ENCODE results near the gene WDR62. TPM values are rescaled to one million over a fixed set of nuclear protein-coding genes. Genes with fewer than 3 reads are reported as not detected.

WDR62 gene
- total and polyA plus RNA-seq, 2 of the 8 experiments (the other 6 are each of a cell fraction or from before 2014, with no cell fraction given) = 28.2 to 39.5 TPM

GRCh38 chr19:36023432-36023831, 31.3 kb upstream of the WDR62 start:
- no peak for FAIRE-seq
- CTCF ChIA-PET (ENCODE audit: partially characterized antibody) = interaction anchor here (1.3 to 1.4 kb wide), 2 partner anchors 28 to 38 kb away, joined by 3 to 4 read pairs; no protein-coding TSS in a partner anchor
- TF ChIP-seq GABPA (IDR thresholded peaks at IDR 0.05; ENCODE audit: borderline replicate concordance, insufficient read depth, low read length) = no peak
- no peak for TF ChIP-seq POLR2AphosphoS5 (IDR thresholded peaks at IDR 0.05; ENCODE audit: low read depth, low read length)
- TF ChIP-seq RAD21 (IDR thresholded peaks at IDR 0.05 in 1 of 2, conservative IDR thresholded peaks at IDR 0.05 in 1 of 2; ENCODE audit: low read depth in 2 of 2, low read length in 2 of 2) = no peak
- no peak for TF ChIP-seq EZH2 (IDR thresholded peaks at IDR 0.05; ENCODE audit: low read depth, low read length, severe bottlenecking)
- TF ChIP-seq CTCF (IDR thresholded peaks at IDR 0.05; ENCODE audit: control extremely low read depth in 1 of 3, insufficient read depth in 1 of 3, low read depth in 1 of 3, low read length in 3 of 3) = no peak
- no peak for TF ChIP-seq ASH2L (IDR thresholded peaks at IDR 0.05; ENCODE audit: low read length)
- TF ChIP-seq TEAD4 (IDR thresholded peaks at IDR 0.05; ENCODE audit: low read depth, low read length) = no peak

More at GRCh38 chr19:36023432-36023831, 31.3 kb upstream of the WDR62 start:
- Histone ChIP-seq H3K9me3 (ENCODE audit: insufficient read depth in 2 of 2, low read depth in 1 of 2, low read length in 1 of 2) (no peaks in the 10 kb centered on the region), H3K23me2 (ENCODE audit: low read depth, low read length) (no peaks in the 10 kb centered on the region), H3K18ac (ENCODE audit: extremely low read depth, low read length) (no peak overlapping the region), H3K79me1 (ENCODE audit: low read depth, low read length) (no peaks in the 10 kb centered on the region), H4K8ac (ENCODE audit: extremely low read depth, insufficient read depth, low read length) (no peak overlapping the region), H3K4ac (replicated peaks; ENCODE audit: insufficient read length, low read depth, low read length) (no peak overlapping the region), H3K56ac (replicated peaks; ENCODE audit: insufficient read length, low read depth, low read length) (no peak overlapping the region), H2BK20ac (ENCODE audit: low read length) (no peak overlapping the region), H3K4me1 (replicated peaks in 1 of 4; ENCODE audit: control insufficient read depth in 3 of 4, insufficient read depth in 4 of 4, low read length in 3 of 4) (no peaks in the 10 kb centered on the region), H4K5ac (ENCODE audit: insufficient read length, low read depth, low read length) (no peak overlapping the region), H3K4me3 (ENCODE audit: extremely low read depth in 1 of 4, insufficient read depth in 2 of 4, low read depth in 3 of 4, low read length in 4 of 4) (no peak overlapping the region), H4K91ac (replicated peaks; ENCODE audit: insufficient read length, low read length) (no peak overlapping the region), H2BK12ac (ENCODE audit: low read depth, low read length) (no peak overlapping the region), H3K36me3 (ENCODE audit: control insufficient read depth in 2 of 4, insufficient read depth in 4 of 4, low read length in 3 of 4) (peaks cover 0 to 26% (median 5%) of the 10 kb centered on the region in 4 experiments; a peak in 4 of 8 replicates), H3K79me2 (ENCODE audit: control insufficient read depth in 1 of 2, insufficient read depth in 2 of 2, low read length in 2 of 2) (no peaks in the 10 kb centered on the region), H3K27me3 (replicated peaks in 1 of 4; ENCODE audit: control insufficient read depth in 3 of 4, extremely low read depth in 1 of 4, insufficient read depth in 3 of 4, low read length in 3 of 4) (no peaks in the 10 kb centered on the region; a peak in 1 of 7 replicates), H3K27ac (ENCODE audit: low read depth, low read length) (no peak overlapping the region), H3K23ac (ENCODE audit: insufficient read length) (no peak overlapping the region), H2BK5ac (ENCODE audit: low read depth, low read length) (no peak overlapping the region), H2AFZ (ENCODE audit: low read length) (no peak overlapping the region), H4K20me1 (replicated peaks in 1 of 2; ENCODE audit: control insufficient read depth in 1 of 2, insufficient read depth in 2 of 2, low read length in 2 of 2) (peaks cover 0 to 3% of the 10 kb centered on the region in 2 experiments), H2AK5ac (ENCODE audit: low read depth, low read length) (no peak overlapping the region), H3K14ac (ENCODE audit: insufficient read length) (no peak overlapping the region), H3K9ac (replicated peaks in 1 of 4; ENCODE audit: extremely low read depth in 1 of 4, low read depth in 3 of 4, low read length in 3 of 4) (no peak overlapping the region), H2BK15ac (ENCODE audit: low read length) (no peak overlapping the region), H2BK120ac (replicated peaks; ENCODE audit: low read depth, low read length) (no peak overlapping the region), H3K4me2 (ENCODE audit: insufficient read depth in 1 of 2, low read depth in 2 of 2, low read length in 2 of 2) (no peak overlapping the region)
- POLR2A ChIA-PET (ENCODE audit: partially characterized antibody) = interaction anchor here (0.9 to 2.4 kb wide), 2 partner anchors 9 to 13 kb away, joined by 3 to 7 read pairs; partner anchors contain the start of gene ALKBH6
- WGBS, 2 experiments (ENCODE audit: extremely low coverage in 1 of 2, insufficient coverage in 1 of 2, insufficient read length in 1 of 2, insufficient replicate concordance in 2 of 2, low coverage in 1 of 2, low lambda C conversion rate in 2 of 2, missing lambda C conversion rate in 1 of 2) = 86% methylated on average over 5 of the region's 5 CpGs; no CpG with 5 or more reads in 1 of the 2 experiments
- no peak for DNase-seq (ENCODE audit: low read depth in 1 of 2, low spot score in 2 of 2)
